MM.1S (cell line): ENCODE measurements around the gene UBD.

Experiments used
- DNase-seq: peaks from one replicate; pipeline ENCODE4 v3.0.0-alpha.2; 2015
- H2AFZ ChIP-seq: fragments of 300-600 bp; sonication (generic); 2 replicates; pipeline ENCODE4 v1.6.0; 2016; ENCODE audit warnings: antibody characterized with exemption, low read length
- H3F3A ChIP-seq: fragments of 300-600 bp; sonication (generic); 2 replicates; pipeline ENCODE4 v1.6.1; 2016; ENCODE audit warnings: mild to moderate bottlenecking, antibody characterized with exemption, low read length, moderate library complexity, mixed read lengths; ENCODE audit not compliant: insufficient read depth
- H3K27ac ChIP-seq: fragments of 300-600 bp; sonication (generic); 2 replicates; pipeline ENCODE4 v1.5.1; 2016; ENCODE audit warnings: mild to moderate bottlenecking, low read length
- H3K27me3 ChIP-seq: fragments of 300-600 bp; sonication (generic); replicated peaks from 2 replicates; pipeline ENCODE4 v1.6.0; 2016; ENCODE audit warnings: low read length; ENCODE audit not compliant: insufficient read depth
- H3K36me3 ChIP-seq: fragments of 300-600 bp; sonication (generic); replicated peaks from 2 replicates; pipeline ENCODE4 v1.6.1; 2016; ENCODE audit warnings: mild to moderate bottlenecking, low read length, mixed read lengths; ENCODE audit not compliant: insufficient read depth
- H3K4me1 ChIP-seq: fragments of 300-600 bp; sonication (generic); 2 replicates; pipeline ENCODE4 v1.6.1; 2016; ENCODE audit warnings: low read length, mixed read lengths
- H3K4me2 ChIP-seq: fragments of 300-600 bp; sonication (generic); 2 replicates; pipeline ENCODE4 v1.6.0; 2016; ENCODE audit warnings: low read depth, low read length
- H3K4me3 ChIP-seq: fragments of 300-600 bp; sonication (generic); 2 replicates; pipeline ENCODE4 v1.5.1; 2016; ENCODE audit warnings: low read length, mixed read lengths
- H3K79me2 ChIP-seq: fragments of 300-600 bp; sonication (generic); 2 replicates; pipeline ENCODE4 v1.6.1; 2016; ENCODE audit warnings: mixed run types, low read length, mixed read lengths
- H3K9ac ChIP-seq: fragments of 300-600 bp; sonication (generic); 2 replicates; pipeline ENCODE4 v1.6.1; 2016; ENCODE audit warnings: low read length, mixed read lengths
- H3K9me2 ChIP-seq: fragments of 300-600 bp; sonication (generic); replicated peaks from 2 replicates; pipeline ENCODE4 v1.6.1; 2016; ENCODE audit warnings: mild to moderate bottlenecking, low read length, mixed read lengths; ENCODE audit not compliant: insufficient read depth
- H3K9me3 ChIP-seq: fragments of 300-600 bp; sonication (generic); replicated peaks from 2 replicates; pipeline ENCODE4 v1.6.1; 2016; ENCODE audit warnings: mild to moderate bottlenecking, low read length, mixed read lengths; ENCODE audit not compliant: insufficient read depth
- H4K20me1 ChIP-seq: fragments of 300-600 bp; sonication (generic); 2 replicates; pipeline ENCODE4 v1.6.1; 2016; ENCODE audit warnings: mild to moderate bottlenecking, low read length, moderate library complexity, mixed read lengths; ENCODE audit not compliant: insufficient read depth
- EZH2 ChIP-seq: fragments of 300-600 bp; sonication (generic); optimal IDR thresholded peaks from 2 replicates; pipeline ENCODE3; 2017; ENCODE audit warnings: low read depth, mild to moderate bottlenecking, antibody characterized with exemption, low read length, mixed read lengths
- EZH2phosphoT487 ChIP-seq: fragments of 300-600 bp; sonication (generic); IDR thresholded peaks from 2 replicates; pipeline ENCODE4 v1.6.1; 2018; ENCODE audit warnings: antibody characterized with exemption, low read length
- TF ChIP-seq, protein P1 (sequence below): fragments of 300-600 bp; sonication (generic); IDR thresholded peaks from 2 replicates; pipeline ENCODE4 v1.5.1; 2016; ENCODE audit warnings: antibody characterized with exemption, low read length, mixed read lengths

The UBD gene

DNA sequence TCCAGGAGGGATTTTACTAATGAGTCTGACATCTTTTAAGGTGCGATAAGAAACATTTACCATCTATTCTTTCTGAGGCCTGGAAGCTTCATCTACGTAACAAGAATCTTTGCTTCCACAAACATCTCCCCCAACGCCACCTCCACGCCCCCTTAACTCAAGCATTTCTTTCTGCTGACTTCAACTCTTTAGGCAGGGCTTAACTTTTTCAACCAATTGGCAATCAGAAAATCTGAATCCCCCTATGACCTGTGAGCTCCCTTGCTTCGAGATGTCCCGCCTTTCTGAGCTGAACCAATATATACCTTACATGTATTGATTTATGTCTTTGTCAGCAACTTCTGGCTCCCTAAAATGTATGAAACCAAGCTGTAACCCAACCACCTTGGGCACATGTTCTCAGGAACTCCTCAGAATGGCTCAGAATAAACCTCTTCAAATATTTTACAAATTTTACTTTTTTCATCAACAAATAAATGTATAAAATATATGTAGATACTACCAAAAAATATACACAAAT is 36.9 kb upstream of the UBD start:
- TF ChIP-seq EZH2 = no peak
- TF ChIP-seq EZH2phosphoT487 = no peak
- TF ChIP-seq, protein P1, sequence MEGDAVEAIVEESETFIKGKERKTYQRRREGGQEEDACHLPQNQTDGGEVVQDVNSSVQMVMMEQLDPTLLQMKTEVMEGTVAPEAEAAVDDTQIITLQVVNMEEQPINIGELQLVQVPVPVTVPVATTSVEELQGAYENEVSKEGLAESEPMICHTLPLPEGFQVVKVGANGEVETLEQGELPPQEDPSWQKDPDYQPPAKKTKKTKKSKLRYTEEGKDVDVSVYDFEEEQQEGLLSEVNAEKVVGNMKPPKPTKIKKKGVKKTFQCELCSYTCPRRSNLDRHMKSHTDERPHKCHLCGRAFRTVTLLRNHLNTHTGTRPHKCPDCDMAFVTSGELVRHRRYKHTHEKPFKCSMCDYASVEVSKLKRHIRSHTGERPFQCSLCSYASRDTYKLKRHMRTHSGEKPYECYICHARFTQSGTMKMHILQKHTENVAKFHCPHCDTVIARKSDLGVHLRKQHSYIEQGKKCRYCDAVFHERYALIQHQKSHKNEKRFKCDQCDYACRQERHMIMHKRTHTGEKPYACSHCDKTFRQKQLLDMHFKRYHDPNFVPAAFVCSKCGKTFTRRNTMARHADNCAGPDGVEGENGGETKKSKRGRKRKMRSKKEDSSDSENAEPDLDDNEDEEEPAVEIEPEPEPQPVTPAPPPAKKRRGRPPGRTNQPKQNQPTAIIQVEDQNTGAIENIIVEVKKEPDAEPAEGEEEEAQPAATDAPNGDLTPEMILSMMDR = no peak
- H3K4me2 ChIP-seq = no peak overlapping the region
- H3K36me3 ChIP-seq = no peaks in the 10 kb centered on the region
- no peak for DNase-seq
- H3K4me3 ChIP-seq = no peak overlapping the region
- no peaks in the 10 kb centered on the region for H3K4me1 ChIP-seq
- H3K9ac ChIP-seq = no peak overlapping the region
- H3K9me3 ChIP-seq = no peaks in the 10 kb centered on the region
- no peak overlapping the region for H2AFZ ChIP-seq
- H3K79me2 ChIP-seq = no peaks in the 10 kb centered on the region
- no peaks in the 10 kb centered on the region for H4K20me1 ChIP-seq
- H3K27me3 ChIP-seq = no peaks in the 10 kb centered on the region
- H3K9me2 ChIP-seq = no peaks in the 10 kb centered on the region
- H3K27ac ChIP-seq = no peak overlapping the region
- H3F3A ChIP-seq = no peaks in the 10 kb centered on the region

DNA sequence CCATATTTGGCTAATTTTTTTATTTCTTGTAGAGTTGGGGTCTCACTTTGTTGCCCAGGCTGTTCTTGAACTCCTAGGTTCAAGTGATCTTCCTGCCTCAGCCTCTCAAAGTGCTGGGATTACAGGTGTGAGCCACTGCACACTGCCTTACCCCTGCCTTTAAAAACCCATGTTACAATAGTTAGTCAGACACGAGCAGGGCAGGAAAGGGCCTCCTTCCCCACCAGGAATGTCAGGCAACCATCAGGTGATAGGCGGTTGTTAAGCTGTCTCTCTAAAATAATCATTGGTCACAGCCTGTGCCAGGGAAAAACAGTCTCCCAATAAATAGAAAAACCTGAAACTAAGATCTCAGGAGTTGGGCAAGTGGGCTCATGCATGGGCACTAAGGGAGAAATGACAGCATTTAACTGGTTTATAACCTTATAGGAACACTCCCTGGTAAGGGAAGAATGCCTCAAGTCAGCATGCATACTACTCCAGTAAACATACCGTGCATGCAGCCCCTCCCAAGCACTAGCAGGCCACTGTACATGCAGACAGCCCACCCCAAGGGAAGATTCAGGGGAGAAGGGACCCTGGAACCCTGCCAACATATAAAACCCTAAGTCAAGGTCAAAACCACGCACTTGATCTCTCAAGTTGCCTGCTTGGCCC is 33.8 kb upstream of the UBD start:
- no peak overlapping the region for H3K9ac ChIP-seq
- H3K36me3 ChIP-seq = no peaks in the 10 kb centered on the region
- no peak overlapping the region for H3K27ac ChIP-seq
- no peak overlapping the region for H3K4me2 ChIP-seq
- TF ChIP-seq, protein P1 = no peak
- TF ChIP-seq EZH2 (no peak), EZH2phosphoT487 (no peak)
- no peaks in the 10 kb centered on the region for H3K9me2 ChIP-seq
- DNase-seq = no peak
- no peaks in the 10 kb centered on the region for H3F3A ChIP-seq
- no peak overlapping the region for H3K4me3 ChIP-seq
- no peaks in the 10 kb centered on the region for H3K27me3 ChIP-seq
- no peaks in the 10 kb centered on the region for H3K4me1 ChIP-seq
- no peaks in the 10 kb centered on the region for H3K79me2 ChIP-seq
- H2AFZ ChIP-seq = no peak overlapping the region
- H4K20me1 ChIP-seq = no peaks in the 10 kb centered on the region
- no peaks in the 10 kb centered on the region for H3K9me3 ChIP-seq

DNA sequence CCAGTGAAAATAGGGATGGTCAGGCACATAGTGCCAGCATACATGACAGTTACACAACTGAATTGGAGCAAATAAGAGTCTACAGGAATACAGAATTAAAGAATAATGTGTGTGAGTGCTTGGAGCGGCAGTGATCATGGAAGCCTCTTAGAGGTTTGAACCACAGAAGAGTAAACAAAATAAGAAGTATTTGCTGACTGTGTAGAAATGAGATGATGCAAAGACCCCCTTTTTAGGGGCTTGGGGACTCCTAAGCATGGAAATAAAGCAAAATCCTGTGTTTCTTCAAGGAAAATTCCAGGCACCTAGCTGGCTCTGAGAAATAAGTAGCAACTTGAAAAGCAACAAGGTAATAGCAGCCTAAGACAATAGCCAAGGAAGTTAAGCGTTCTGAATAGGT is 32.1 kb upstream of the UBD start:
- no peak overlapping the region for H3K9ac ChIP-seq
- no peak overlapping the region for H3K4me3 ChIP-seq
- no peak overlapping the region for H2AFZ ChIP-seq
- H3K79me2 ChIP-seq = no peaks in the 10 kb centered on the region
- H3K27ac ChIP-seq = no peak overlapping the region
- no peaks in the 10 kb centered on the region for H3K27me3 ChIP-seq
- no peak overlapping the region for H3K4me2 ChIP-seq
- no peak for DNase-seq
- TF ChIP-seq, protein P1 = no peak
- TF ChIP-seq EZH2phosphoT487 (no peak), EZH2 (no peak)
- no peaks in the 10 kb centered on the region for H3K4me1 ChIP-seq
- H3K36me3 ChIP-seq = no peaks in the 10 kb centered on the region
- no peaks in the 10 kb centered on the region for H3F3A ChIP-seq
- no peaks in the 10 kb centered on the region for H3K9me2 ChIP-seq
- H4K20me1 ChIP-seq = no peaks in the 10 kb centered on the region
- no peaks in the 10 kb centered on the region for H3K9me3 ChIP-seq
